HG02571 (cell line): ENCODE results near the gene CYP3A5.
"Not testable (repeated sequence)": the region's sequence is repeated elsewhere in the genome, so short reads cannot be mapped to it uniquely, and the experiment has no call there.

Experiments used
- ATAC-seq: cut with Tn5 transposase; IDR thresholded peaks from one replicate; pipeline ENCODE4 v1.9.1; 2021; ENCODE audit warnings: mild to moderate bottlenecking, moderate library complexity; ENCODE audit not compliant: unreplicated experiment

Gene CYP3A5

DNA sequence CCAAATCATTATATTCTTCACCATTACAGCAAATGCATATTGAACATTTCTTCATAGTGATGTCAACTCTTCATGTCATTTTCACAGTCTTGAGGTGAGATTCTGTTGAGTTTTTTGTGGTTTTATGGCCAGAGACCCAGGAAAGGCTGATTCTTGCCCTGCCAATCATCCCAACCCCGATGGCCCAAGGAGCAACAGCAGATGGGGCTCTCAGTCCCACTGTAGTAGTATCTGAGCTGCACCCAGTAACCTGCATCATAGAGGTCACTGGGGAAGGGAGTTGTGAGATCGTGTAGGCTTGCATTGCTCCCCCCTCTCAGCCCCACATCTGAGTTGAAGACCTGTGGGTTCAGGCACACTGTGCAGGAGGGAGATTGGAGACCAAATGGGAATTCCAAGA lies 36.3 kb downstream of the CYP3A5 start:
- no peak for ATAC-seq

DNA sequence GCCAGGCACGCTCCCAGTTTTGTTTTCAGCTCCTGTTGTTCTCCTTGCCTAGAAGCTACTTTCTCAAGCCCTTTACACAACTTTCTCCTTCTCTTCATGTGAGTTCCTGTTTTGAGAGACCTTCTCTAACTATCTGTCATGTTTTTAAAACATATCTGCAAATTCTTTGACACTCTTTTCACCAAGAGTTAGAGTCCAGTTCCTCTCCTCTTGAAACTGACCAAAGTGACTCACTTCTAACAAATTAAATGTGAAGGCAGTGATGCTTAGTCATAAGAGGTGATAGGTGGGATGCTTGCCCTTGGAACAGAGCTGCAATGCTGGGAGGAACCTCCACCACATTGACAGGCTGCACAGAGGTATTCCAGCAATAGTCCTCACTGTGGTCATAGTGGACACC lies 37.8 kb downstream of the CYP3A5 start:
- no peak for ATAC-seq

DNA sequence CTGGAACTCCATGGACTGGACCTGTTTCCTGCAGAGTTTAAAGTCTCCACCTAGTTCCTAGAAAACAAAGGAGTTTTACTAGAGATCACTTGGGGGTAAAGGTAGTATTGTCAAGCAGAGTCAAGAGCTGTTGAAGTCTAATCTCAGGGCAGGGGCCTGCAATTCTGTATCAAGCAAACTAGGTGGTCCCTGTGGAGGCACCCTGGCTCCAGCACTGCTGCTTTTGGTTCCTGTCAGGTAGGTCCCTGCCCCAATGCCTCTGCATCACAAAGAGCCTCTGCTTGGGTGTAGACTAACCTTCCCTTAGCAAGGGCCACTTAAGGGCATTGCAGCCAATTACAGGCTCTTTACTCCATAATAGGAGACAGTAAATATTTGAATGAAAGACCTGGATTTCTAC lies 40.5 kb downstream of the CYP3A5 start:
- no peak for ATAC-seq

DNA sequence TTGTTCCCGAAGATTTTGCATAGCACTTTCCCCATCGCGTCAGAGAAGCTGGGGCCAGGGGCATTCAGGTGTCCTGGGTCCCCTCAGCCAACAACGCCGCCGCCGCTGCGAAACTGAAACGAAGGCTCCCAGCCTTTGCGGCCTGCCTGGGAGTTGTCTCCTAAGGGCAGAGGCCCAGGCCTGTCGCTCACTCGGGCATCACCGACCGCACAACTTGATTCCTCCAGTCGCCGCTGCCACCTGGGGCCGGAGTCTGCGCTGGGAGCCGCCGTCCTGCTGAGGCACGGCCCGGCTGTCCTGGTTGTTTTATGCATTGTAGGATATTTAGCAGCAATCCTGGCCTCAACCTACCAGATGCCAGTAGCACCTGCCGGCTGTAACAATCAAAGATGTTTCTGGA lies 41.1 kb downstream of the CYP3A5 start:
- ATAC-seq, result no peak

DNA sequence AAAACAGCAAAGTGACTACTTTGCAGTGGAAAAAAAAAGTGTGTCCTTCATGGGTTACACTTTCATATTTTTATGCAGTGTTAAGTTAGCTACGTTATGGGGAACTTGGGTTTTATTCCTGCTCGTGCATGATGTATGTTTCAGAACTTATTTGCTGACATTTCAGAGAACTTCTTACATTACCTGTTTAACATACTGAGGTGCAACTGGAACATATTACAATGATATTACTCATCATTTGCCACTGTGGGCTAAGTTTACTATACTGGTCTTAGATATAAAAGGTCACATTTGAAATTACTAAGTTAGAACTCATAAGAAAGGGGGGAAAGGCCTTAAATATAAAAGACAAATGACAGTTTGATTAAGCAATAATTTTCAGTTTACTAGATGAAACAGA lies 42.4 kb downstream of the CYP3A5 start:
- ATAC-seq, result not testable (repeated sequence)

DNA sequence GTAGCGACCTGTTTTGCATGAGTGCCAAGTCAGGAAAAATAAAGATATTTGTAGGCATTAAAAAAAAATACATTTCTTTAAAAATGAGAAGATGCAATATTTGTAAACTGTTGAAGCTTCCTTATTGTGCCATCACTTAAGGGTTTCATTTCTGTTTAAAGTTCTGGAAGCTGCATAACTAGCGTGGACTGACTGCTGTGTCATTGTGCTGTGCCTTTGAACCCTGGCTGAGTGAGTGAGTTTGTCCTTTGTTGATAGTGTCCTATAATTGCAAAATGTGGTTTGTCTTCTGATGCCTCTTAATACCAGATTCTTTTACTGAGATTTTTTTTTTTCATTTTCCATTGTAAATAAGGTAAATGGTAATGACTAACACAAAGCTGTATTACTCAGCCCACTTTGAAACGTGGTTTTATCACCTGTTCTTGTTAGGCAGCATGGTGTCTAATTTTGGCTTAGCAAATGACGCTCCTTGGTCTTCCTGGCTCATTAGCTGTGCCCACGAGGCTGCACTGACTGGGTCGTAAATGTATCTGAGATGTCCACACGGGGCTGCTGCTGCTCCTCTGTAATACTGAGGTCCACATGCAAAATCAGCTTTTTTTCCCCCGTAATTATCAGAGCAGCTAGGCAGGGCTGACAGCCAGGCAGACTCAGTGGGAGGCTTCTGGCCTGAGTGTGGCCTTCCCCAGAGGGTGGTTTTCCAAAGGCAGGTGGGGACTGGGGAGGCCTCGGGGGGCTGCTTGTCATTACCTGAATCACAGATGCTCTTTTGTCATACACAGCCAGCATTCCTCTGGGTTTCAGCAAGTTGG lies 48.3 kb downstream of the CYP3A5 start:
- no peak for ATAC-seq

DNA sequence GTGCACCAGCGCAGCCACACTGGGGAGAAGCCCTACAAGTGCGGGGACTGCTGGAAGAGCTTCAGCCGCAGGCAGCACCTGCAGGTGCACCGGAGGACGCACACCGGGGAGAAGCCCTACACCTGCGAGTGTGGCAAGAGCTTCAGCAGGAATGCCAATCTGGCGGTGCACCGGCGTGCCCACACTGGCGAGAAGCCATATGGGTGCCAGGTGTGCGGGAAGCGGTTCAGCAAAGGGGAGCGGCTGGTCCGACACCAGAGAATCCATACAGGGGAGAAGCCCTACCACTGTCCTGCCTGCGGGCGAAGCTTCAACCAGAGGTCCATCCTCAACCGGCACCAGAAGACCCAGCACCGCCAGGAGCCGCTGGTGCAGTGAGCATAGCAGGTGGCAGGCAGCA lies 50.2 kb downstream of the CYP3A5 start:
- no peak for ATAC-seq

DNA sequence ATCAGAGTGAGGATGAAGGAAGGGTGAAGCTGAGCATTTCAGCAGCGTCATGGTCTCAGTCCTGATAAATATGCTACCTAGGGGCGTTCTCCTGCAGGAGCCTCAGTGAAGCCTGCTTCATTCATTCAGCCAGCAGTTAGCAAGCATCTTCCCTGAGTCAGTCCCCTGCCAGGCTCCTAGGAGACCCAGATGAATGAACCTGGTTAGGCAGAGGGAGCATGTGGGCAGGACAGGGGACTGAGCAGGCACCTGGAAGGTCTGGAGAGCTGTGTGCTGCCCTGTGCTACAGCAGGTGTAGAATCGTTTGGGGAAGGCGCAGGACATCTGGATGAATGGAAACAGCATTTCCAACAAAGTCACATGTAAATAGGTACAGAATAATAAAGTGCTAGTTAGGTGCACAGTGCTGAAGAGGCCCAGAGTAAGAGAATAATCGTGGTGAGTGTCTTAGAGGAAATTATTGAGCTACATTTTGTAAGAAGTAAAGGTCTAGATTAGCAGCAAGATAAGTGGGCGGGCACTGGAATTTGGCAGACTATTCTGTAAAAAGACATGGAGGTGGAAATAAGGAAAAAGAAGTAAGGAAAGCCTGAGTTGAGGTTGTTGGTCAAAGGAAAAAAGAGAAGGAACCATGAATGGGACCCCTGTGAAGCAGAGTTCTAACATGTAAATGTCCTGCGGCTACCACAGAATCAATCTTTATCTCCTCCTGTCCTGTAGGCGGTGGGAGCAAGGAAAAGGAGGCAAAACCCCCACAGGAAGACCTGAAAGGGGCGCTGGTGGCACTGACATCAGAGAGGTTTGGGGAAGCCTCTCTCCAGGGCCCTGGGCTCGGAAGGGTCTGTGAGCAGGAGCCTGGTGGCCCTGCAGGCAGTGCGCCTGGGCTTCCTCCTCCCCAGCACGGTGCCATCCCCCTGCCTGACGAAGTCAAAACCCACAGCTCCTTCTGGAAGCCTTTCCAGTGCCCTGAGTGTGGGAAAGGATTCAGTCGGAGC lies 51.0 kb downstream of the CYP3A5 start:
- ATAC-seq, result no peak

DNA sequence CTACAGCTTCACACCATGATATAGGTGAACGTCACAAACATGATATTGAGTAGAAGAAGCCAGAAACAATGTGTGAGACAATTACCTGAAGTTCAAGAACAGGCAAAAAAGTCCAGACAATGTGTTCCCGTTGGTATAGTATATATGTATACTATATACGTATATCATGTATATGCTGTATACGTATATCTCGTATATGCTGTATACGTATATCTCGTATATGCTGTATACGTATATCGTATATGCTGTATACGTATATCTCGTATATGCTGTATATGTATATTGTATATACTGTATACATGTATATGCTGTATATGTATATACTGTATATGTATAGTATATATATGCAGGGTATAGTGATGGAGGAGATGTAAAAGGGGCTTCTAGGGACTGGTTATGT lies 52.3 kb downstream of the CYP3A5 start:
- ATAC-seq, result no peak

DNA sequence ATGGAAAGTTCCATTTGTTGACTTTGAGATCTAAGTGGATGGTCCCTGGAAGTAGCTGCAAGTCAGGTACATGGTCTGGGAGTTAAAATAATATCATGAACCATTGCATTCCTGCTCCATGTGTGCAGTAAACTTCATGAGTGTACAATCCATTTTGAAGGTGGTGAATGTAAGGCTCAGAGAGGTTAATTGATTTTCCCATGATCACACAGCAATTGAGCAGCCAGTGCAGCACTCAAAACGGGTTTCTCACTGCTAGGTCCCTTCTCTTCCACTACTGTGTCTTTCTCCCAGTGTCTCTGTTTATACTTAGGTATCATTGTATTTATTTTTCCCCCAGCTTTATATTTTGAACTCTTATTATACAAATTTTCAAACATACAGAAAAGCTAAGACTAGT lies 53.1 kb downstream of the CYP3A5 start:
- no peak for ATAC-seq

DNA sequence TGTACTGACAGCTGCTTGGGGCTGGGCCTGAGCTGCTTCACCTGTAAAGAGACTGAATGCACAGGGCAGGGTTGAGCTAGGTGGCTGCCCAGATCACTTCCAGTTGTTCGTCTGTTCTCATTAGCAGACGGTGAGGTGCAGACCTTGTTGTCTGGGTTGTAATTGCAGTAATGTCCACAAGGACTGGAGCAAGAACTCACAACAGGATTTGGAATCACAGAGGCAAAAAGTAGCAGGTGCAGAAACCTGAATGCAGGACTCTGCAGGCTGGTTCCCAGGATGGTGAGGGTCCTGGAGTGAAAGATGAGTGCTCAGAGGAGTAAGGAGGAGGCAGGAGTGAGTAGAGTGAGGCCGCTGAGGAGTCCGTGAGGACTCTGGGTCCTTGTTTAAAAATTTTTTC lies 53.8 kb downstream of the CYP3A5 start:
- ATAC-seq, result no peak

DNA sequence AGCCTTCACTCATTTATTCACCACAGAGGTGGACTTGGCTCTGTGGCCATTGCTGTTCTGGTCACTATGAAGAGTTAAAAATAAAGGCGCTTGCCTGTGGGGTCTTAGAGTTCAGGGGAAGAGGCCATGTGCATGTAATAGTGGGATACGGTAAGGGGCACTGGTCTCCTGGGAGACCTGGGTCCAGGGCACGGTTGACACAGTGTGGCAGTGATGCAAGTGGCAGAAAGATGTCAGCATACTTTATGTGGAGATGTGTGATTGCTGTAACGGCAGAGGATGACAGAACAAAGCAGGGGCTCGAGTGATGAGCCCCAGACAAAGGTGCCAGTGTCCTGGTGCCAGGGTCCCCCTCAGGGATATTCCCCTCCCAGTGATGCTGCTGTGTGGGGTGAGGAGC lies 54.5 kb downstream of the CYP3A5 start:
- ATAC-seq, result no peak

DNA sequence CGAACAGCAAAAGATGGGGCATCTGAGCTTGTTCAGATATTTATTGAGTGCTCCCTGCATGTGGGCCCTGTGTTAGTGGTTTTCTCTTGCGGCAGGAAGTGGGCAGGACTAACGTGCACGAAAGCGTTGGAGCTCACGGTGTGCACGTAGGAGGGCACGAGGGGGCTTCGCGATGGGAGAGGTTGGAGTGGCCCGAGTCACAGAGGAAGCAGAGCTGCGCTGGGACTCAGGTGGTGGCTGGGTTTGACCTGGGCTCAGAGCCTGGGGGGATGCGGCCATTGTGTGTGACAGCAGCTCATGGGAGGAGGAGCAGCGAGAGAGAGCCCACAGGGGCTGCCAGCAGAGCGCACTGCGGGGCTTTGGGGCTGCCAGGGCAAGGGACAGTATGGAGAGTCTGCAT lies 55.3 kb downstream of the CYP3A5 start:
- ATAC-seq, result no peak

DNA sequence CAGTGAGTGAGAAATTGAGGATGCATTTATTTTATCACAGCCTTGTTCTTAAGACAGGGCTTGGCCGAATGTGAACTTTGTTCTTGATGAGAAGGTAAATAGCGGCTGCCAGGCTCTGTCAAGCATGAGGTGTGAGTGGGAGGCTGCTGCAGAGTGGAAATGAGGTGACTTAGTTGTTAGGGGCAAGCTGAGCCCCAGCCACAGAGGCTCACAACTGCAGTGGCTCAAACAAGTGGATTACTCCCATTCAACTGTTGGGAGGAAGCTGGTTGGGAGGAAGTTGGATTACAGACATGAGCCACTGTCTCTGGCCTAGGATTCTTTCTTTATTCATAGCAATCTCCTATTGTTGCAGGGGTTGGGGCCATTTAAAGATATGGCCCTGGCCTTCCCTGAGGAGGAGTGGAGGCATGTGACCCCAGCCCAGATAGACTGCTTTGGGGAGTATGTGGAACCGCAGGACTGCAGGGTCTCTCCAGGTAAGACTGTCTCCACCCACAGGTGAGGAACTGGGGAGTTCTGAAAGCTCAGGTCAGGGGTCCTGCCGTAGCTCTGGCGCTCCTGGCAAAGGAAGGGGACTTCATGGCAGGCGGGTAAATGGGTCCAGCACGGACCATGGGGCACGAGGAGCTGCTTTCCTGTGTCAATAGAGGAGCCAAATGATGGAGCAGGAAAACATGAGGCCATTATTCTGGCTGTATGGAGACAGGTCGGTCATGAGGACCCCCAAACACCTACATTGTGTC lies 55.9 kb downstream of the CYP3A5 start:
- no peak for ATAC-seq

DNA sequence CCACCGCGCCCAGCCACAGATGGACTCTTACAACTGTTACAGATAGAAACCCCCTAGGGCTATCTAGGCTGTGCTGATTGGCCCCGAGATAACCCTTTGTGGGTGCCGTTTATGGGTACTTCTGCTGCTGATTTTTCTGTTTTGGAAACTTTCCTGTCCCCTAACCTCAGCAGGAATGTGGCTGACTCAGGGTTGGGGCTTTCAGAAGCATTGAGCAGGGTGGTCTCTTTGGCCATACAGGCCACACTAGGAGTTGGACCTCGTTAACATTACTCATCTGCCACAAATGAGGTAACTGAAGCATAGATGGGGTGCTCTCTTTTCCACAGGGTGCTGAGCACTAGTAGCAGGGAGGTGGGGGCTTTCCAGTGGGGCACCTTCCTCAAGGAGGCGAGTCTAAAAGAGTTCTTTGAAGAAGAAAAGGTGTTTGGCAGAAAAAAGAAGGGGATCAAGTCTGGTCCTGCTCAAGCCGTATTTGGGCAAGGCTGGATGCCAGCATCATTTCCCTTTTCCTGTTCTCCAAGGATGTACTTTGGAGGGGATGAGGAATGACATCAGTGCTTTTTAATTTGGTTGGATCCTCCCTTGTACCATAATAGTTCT lies 56.6 kb downstream of the CYP3A5 start:
- ATAC-seq, result no peak

DNA sequence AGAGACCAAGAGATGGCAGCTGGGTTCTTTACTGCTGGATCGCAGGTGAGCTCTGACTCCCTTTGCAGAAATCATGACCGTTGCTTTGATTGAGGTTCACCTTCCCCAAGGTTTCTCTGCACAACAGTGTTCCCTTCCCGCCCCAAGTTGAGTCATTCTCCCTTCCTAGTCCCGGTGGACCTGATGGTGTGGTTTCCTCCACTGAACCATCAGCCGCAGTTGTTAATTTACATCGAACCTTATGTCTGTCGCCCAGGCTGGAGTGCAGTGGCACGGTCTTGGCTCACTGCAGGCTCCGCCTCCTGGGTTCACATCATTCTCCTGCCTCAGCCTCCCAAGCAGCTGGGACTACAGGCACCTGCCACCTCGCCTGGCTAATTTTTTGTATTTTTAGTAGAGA lies 57.2 kb downstream of the CYP3A5 start:
- ATAC-seq, result no peak

DNA sequence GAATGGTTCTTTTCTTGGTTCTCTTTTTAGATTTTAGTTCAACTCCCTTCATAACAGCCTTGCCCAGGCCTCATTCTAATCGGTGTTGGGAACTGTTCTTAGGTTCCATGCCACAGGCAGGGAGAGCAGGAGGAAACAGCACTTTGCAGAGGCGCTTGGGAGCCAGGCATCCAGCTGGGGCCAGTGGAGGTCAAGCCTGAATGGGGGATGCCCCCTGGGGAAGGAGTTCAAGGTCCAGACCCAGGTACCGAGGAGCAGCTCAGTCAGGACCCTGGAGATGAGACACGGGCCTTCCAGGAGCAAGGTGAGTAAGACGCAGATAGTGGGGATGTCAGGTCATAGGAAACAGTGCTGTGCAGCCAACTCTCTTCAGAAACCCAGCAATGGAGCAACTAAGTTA lies 58.5 kb downstream of the CYP3A5 start:
- no peak for ATAC-seq

DNA sequence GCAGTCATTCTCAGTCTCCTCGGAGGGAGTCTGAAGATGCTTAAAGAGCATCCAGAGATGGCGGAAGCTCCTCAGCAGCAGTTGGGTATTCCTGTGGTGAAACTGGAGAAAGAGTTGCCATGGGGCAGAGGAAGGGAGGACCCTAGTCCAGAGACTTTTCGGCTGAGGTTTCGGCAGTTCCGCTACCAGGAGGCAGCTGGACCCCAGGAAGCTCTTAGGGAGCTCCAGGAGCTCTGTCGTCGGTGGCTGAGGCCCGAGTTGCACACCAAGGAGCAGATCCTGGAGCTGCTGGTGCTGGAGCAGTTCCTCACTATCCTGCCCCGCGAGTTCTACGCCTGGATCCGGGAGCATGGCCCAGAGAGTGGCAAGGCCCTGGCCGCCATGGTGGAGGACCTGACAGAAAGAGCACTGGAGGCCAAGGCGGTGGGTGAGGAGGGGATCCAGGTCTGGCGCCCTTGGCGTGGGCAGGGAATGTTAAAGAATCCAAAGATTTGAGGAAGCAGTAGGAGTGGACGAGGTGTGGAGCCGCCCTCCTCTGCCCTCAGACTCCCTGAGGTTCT lies 60.1 kb downstream of the CYP3A5 start:
- no peak for ATAC-seq

DNA sequence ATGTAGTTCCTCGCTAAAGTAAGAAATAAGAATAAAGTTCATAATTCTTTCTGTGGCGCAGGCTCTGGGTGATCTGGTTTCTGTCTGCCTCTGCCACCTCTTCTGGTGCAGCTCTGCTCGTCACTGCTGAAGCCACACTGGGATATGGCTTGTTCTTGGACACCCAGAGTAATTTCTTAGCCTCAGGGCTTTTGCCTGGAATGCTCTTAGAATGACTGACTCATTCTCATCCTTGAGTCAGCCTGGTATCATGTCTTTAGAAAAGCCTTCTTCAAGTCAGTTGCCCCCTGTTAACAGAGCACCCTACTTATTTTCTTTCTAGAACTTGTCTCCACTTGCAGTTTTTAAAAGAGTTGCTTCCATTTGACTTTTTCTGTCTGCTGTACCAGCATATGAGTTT lies 61.1 kb downstream of the CYP3A5 start:
- ATAC-seq, result no peak

DNA sequence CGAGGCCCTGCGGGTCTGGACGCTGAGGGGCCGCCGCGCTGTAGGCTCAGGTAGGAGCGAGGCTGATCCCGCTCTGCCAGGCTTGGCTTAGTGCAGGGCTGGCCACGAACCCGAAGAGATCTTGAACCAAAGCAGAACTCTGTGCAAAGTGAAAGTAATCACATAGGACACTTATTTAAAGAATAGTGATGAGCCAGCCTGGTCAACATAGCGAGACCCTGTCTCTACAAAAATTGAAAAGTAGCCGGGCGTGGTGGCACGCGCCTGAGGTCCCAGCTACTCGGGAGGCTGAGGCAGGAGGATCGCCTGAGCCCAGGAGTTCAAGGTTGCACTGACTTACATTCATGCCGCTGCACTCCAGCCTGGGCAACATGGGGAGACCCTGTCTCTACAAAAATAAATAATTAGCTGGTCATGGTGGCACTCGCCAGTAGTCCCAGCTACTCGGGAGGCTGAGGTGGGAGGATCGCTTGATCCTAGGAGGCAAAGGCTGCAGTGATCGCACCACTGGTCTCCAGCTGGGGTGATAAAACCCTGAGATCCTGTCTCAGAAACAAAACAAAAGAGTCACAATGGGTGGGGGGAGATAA lies 62.5 kb downstream of the CYP3A5 start:
- ATAC-seq, result no peak
